ENCODE data around the gene NBEAL2. TPM values are rescaled to one million over a fixed set of nuclear protein-coding genes. Genes with fewer than 3 reads are reported as not detected.

Gene NBEAL2
- total and polyA plus RNA-seq, 2 of the 8 experiments (the other 6 are each of a cell fraction or from before 2014, with no cell fraction given): 27.3 to 46.9 TPM

DNA sequence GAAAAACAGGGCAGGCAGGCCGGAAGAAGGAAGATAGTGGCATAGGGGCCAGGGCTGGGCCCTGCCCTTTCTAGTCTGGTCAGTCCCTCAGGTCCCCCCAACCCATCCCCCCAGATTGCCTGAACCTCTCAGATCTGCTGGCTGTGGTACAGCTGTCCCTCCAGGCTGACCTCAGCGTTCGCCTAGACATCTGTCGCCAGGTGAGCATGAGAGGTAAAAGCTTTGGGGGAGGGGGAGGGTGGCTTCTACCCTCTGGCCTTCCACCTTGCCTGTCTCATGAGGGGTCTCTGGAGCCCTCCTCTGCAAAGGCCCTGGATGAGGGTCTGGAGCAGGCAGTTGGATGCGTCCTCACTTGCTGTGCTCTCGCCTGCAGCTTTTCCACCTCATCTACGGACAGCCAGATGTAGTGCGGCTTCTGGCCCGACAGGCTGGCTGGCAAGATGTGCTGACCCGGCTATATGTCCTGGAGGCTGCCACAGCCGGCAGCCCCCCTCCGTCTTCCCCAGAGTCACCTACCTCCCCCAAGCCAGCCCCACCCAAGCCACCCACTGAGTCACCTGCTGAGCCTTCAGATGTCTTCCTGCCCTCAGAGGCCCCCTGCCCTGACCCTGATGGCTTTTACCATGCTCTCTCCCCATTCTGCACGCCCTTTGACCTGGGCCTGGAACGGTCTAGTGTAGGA lies 20.2 kb downstream of the NBEAL2 start:
- DNase-seq (ENCODE audit: low read depth in 1 of 2, low spot score in 2 of 2): no peak

More for the DNA sequence above, 20.2 kb downstream of the NBEAL2 start:
- Histone ChIP-seq H3K79me2 (ENCODE audit: control insufficient read depth in 1 of 2, insufficient read depth in 2 of 2, low read length in 2 of 2) (no peaks in the 10 kb centered on the region), H3K56ac (replicated peaks; ENCODE audit: insufficient read length, low read depth, low read length) (no peak overlapping the region), H3K4me2 (ENCODE audit: insufficient read depth in 1 of 2, low read depth in 2 of 2, low read length in 2 of 2) (no peak overlapping the region), H3K23ac (ENCODE audit: insufficient read length) (no peak overlapping the region), H2BK5ac (ENCODE audit: low read depth, low read length) (no peak overlapping the region), H2AFZ (ENCODE audit: low read length) (no peak overlapping the region), H3K27me3 (replicated peaks in 1 of 4; ENCODE audit: control insufficient read depth in 3 of 4, extremely low read depth in 1 of 4, insufficient read depth in 3 of 4, low read length in 3 of 4) (no peaks in the 10 kb centered on the region), H3K27ac (ENCODE audit: low read depth, low read length) (no peak overlapping the region), H3K79me1 (ENCODE audit: low read depth, low read length) (no peaks in the 10 kb centered on the region), H4K5ac (ENCODE audit: insufficient read length, low read depth, low read length) (no peak overlapping the region), H3K4ac (replicated peaks; ENCODE audit: insufficient read length, low read depth, low read length) (no peak overlapping the region), H3K4me1 (replicated peaks in 1 of 4; ENCODE audit: control insufficient read depth in 3 of 4, insufficient read depth in 4 of 4, low read length in 3 of 4) (peaks cover 0 to 3% (median 1%) of the 10 kb centered on the region in 4 experiments; a peak in 3 of 7 replicates), H2BK120ac (replicated peaks; ENCODE audit: low read depth, low read length) (no peak overlapping the region), H4K8ac (ENCODE audit: extremely low read depth, insufficient read depth, low read length) (no peak overlapping the region), H3K36me3 (ENCODE audit: control insufficient read depth in 2 of 4, insufficient read depth in 4 of 4, low read length in 3 of 4) (peaks cover 4 to 16% (median 11%) of the 10 kb centered on the region in 4 experiments; a peak in 5 of 8 replicates), H4K91ac (replicated peaks; ENCODE audit: insufficient read length, low read length) (no peak overlapping the region), H3K4me3 (ENCODE audit: extremely low read depth in 1 of 4, insufficient read depth in 2 of 4, low read depth in 3 of 4, low read length in 4 of 4) (no peak overlapping the region), H2BK12ac (ENCODE audit: low read depth, low read length) (no peak overlapping the region), H2AK5ac (ENCODE audit: low read depth, low read length) (no peak overlapping the region), H2BK20ac (ENCODE audit: low read length) (no peak overlapping the region), H2BK15ac (ENCODE audit: low read length) (no peak overlapping the region), H4K20me1 (replicated peaks in 1 of 2; ENCODE audit: control insufficient read depth in 1 of 2, insufficient read depth in 2 of 2, low read length in 2 of 2) (peaks cover 3 to 23% of the 10 kb centered on the region in 2 experiments), H3K9ac (replicated peaks in 1 of 4; ENCODE audit: extremely low read depth in 1 of 4, low read depth in 3 of 4, low read length in 3 of 4) (no peak overlapping the region), H3K9me3 (ENCODE audit: insufficient read depth in 2 of 2, low read depth in 1 of 2, low read length in 1 of 2) (no peaks in the 10 kb centered on the region), H3K14ac (ENCODE audit: insufficient read length) (no peak overlapping the region), H3K18ac (ENCODE audit: extremely low read depth, low read length) (no peak overlapping the region), H3K23me2 (ENCODE audit: low read depth, low read length) (no peaks in the 10 kb centered on the region)
- ChIA-PET POLR2A (ENCODE audit: partially characterized antibody) (interaction anchor here (0.6 to 1.1 kb wide), 2 partner anchors 10 to 293 kb away, joined by 3 to 4 read pairs; no protein-coding TSS in a partner anchor), CTCF (ENCODE audit: partially characterized antibody) (interaction anchor here (0.9 to 14.2 kb wide), 14 partner anchors 10 to 314 kb away, joined by 3 to 130 read pairs (median 5); partner anchors contain the start of genes CCDC12, MYL3 and NBEAL2)
- no peak for FAIRE-seq
- 97% methylated on average over 12 of the region's 14 CpGs; no CpG with 5 or more reads in 1 of the 2 experiments for WGBS, 2 experiments (ENCODE audit: extremely low coverage in 1 of 2, insufficient coverage in 1 of 2, insufficient read length in 1 of 2, insufficient replicate concordance in 2 of 2, low coverage in 1 of 2, low lambda C conversion rate in 2 of 2, missing lambda C conversion rate in 1 of 2)
- TF ChIP-seq POLR2AphosphoS5 (IDR thresholded peaks at IDR 0.05; ENCODE audit: low read depth, low read length): no peak
- TF ChIP-seq, protein P1, sequence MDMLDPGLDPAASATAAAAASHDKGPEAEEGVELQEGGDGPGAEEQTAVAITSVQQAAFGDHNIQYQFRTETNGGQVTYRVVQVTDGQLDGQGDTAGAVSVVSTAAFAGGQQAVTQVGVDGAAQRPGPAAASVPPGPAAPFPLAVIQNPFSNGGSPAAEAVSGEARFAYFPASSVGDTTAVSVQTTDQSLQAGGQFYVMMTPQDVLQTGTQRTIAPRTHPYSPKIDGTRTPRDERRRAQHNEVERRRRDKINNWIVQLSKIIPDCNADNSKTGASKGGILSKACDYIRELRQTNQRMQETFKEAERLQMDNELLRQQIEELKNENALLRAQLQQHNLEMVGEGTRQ (IDR thresholded peaks at IDR 0.05; ENCODE audit: low read length): no peak
- TF ChIP-seq RFX5 (IDR thresholded peaks at IDR 0.05; ENCODE audit: borderline replicate concordance, low read depth, low read length): no peak
- no peak for TF ChIP-seq KDM4A (IDR thresholded peaks at IDR 0.05; ENCODE audit: low read depth, low read length, severe bottlenecking)
- TF ChIP-seq EP300 (IDR thresholded peaks at IDR 0.05; ENCODE audit: borderline replicate concordance in 1 of 2, low read depth in 2 of 2, low read length in 2 of 2): no peak
- TF ChIP-seq, protein P2, sequence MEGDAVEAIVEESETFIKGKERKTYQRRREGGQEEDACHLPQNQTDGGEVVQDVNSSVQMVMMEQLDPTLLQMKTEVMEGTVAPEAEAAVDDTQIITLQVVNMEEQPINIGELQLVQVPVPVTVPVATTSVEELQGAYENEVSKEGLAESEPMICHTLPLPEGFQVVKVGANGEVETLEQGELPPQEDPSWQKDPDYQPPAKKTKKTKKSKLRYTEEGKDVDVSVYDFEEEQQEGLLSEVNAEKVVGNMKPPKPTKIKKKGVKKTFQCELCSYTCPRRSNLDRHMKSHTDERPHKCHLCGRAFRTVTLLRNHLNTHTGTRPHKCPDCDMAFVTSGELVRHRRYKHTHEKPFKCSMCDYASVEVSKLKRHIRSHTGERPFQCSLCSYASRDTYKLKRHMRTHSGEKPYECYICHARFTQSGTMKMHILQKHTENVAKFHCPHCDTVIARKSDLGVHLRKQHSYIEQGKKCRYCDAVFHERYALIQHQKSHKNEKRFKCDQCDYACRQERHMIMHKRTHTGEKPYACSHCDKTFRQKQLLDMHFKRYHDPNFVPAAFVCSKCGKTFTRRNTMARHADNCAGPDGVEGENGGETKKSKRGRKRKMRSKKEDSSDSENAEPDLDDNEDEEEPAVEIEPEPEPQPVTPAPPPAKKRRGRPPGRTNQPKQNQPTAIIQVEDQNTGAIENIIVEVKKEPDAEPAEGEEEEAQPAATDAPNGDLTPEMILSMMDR (IDR thresholded peaks at IDR 0.05; ENCODE audit: control extremely low read depth in 1 of 3, insufficient read depth in 1 of 3, low read depth in 1 of 3, low read length in 3 of 3): no peak
